Adrenal gland (tissue), 12 donors: Measurements from ENCODE around the gene MATK. TPM values are rescaled to one million over a fixed set of nuclear protein-coding genes. Genes with fewer than 3 reads are reported as not detected.

Experiments
- DNase-seq, 7 donors: peaks; one replicate each; pipeline ENCODE4 v3.0.0-alpha.2; 2019 to 2020
- H3K27ac ChIP-seq, 5 donors: fragments of 200-600 bp; sonication (generic) in 4 of 5; 1 replicate in 3 of 5; 2 replicates in 2 of 5; pipeline versions ENCODE4 v1.5.1 to v1.8.0; 2016 to 2020; ENCODE audit warnings: mild to moderate bottlenecking in 1 of 5
- H3K27me3 ChIP-seq: fragments of 200-600 bp; 2 replicates; pipeline ENCODE4 v1.8.0; 2021
- H3K36me3 ChIP-seq, 2 donors: fragments of 200-600 bp; replicated peaks in 1 of 2; 1 replicate in 1 of 2; 2 replicates in 1 of 2; pipeline versions ENCODE4 v1.5.1 to v1.8.0; 2018 to 2022
- H3K4me1 ChIP-seq, 2 donors: fragments of 200-600 bp; replicated peaks in 1 of 2; 1 replicate in 1 of 2; 2 replicates in 1 of 2; pipeline versions ENCODE4 v1.5.1 to v1.8.0; 2018 to 2021
- H3K4me3 ChIP-seq, 4 donors: fragments of 200-600 bp; sonication (generic) in 3 of 4; one replicate each; pipeline ENCODE4 v1.5.1; 2016 to 2018
- H3K9me3 ChIP-seq, 3 donors: fragments of 200-600 bp; sonication (generic) in 1 of 3; replicated peaks in 1 of 3; 1 replicate in 2 of 3; 2 replicates in 1 of 3; pipeline versions ENCODE4 v1.5.1 to v1.8.0; 2016 to 2021
- POLR2A ChIP-seq, 2 donors: fragments of 450-650 bp; IDR thresholded peaks; one replicate each; pipeline ENCODE4 v1.6.1; 2017; ENCODE audit warnings: antibody characterized with exemption in 2 of 2, mild to moderate bottlenecking in 2 of 2, moderate library complexity in 1 of 2
- WGBS, 4 donors: extraction: QIAGEN DNeasy Blood & Tissue Kit in 2 of 4; methylation state at CpG; one replicate each; pipeline versions ENCODE4 v1.1.5 to v1.1.7; 2013 to 2017; 5-methylcytosine and 5-hydroxymethylcytosine counted together
- intact Hi-C, 2 donors: fragments of 100-400 bp; cut with DNase I; formaldehyde crosslinking; loops; one replicate each; pipeline versions ENCODE4 v1.14.1 to v1.15.0; 2022 to 2023
- polyA plus RNA-seq, 3 donors: library from polyadenylated mRNA; stranded (reverse); fragments of 200-250 nt in 2 of 3; fragments of 350-450 nt in 1 of 3; fragmentation: Illumina TruSeq in 1 of 3; extraction: RNeasy Lipid Tissue Mini Kit (QIAGEN cat#74804) in 1 of 3; gene quantifications; one replicate each; pipeline ENCODE4 v1.2.3, GENCODE V29; 2013 to 2014
- total RNA-seq, 9 donors: library from RNA; depleted of rRNA in 4 of 9; stranded (reverse); fragments of >200 nt in 4 of 9; fragments of 120-200 nt in 1 of 9; fragmentation: NEBNext Ultra II Directional in 1 of 9; extraction: Animal tissue kit (Norgen Biotek cat#: 25700) in 1 of 9; gene quantifications; one replicate each; pipeline versions ENCODE4 v1.1.0 to v1.2.4, GENCODE V29; 2013 to 2023
- TF ChIP-seq, protein P1 (sequence below), 6 experiments: fragments of 450-650 bp in 4 of 6; fragments of 200-600 bp in 2 of 6; sonication (generic) in 1 of 6; IDR thresholded peaks; 1 replicate in 5 of 6; 2 replicates in 1 of 6; pipeline versions ENCODE4 v1.5.1 to v1.8.0; 2016 to 2021; ENCODE audit warnings: antibody characterized with exemption in 6 of 6, mild to moderate bottlenecking in 2 of 6, moderate library complexity in 1 of 6
- donor health status: healthy with polysubstance abuse.
- donor health status: Bipolar disorder and iron deficiency.
- donor health status: DM: yes; HTN: yes; CAD: no.
- donor health status: DM: no; HTN: no; CAD: no.
- donor health status: DM: no; HTN: no; CAD: no.
- donor health status: DM: yes; HTN: yes; CAD: no.

MATK gene
- total and polyA plus RNA-seq, 12 donors: 0.26 to 20.7 (median 1.4) TPM

DNA sequence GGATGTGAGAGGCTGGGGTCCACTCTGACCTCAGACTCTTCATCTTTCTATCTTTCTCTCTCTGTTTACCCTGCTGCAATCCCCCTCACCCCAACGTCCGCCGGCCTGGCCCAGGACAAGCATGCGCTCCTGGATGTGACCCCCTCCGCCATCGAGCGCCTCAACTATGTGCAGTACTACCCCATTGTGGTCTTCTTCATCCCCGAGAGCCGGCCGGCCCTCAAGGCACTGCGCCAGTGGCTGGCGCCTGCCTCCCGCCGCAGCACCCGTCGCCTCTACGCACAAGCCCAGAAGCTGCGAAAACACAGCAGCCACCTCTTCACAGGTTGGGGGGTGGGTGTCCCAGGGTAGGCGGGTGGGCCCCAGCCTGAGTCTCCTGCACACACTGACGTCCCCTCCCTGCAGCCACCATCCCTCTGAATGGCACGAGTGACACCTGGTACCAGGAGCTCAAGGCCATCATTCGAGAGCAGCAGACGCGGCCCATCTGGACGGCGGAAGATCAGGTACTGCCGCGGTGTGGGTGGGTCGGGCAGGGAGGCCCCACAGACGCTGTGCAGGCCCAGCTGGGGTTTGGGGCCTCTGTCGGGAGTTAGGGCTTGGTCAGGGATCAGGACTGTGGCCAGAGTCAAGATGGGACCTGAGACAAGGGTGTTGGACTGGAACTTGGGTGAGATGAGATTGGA, 39.7 kb downstream of the MATK start:
- DNase-seq: no peak
- no peak for TF ChIP-seq POLR2A (IDR thresholded peaks at IDR 0.05)
- TF ChIP-seq, protein P1, sequence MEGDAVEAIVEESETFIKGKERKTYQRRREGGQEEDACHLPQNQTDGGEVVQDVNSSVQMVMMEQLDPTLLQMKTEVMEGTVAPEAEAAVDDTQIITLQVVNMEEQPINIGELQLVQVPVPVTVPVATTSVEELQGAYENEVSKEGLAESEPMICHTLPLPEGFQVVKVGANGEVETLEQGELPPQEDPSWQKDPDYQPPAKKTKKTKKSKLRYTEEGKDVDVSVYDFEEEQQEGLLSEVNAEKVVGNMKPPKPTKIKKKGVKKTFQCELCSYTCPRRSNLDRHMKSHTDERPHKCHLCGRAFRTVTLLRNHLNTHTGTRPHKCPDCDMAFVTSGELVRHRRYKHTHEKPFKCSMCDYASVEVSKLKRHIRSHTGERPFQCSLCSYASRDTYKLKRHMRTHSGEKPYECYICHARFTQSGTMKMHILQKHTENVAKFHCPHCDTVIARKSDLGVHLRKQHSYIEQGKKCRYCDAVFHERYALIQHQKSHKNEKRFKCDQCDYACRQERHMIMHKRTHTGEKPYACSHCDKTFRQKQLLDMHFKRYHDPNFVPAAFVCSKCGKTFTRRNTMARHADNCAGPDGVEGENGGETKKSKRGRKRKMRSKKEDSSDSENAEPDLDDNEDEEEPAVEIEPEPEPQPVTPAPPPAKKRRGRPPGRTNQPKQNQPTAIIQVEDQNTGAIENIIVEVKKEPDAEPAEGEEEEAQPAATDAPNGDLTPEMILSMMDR (IDR thresholded peaks at IDR 0.05): no peak
- H3K4me3 ChIP-seq: no peak overlapping the region
- H3K27me3 ChIP-seq: no peaks in the 10 kb centered on the region
- intact Hi-C loops: no loop called here
- peaks cover 0 to 16% of the 10 kb centered on the region in 2 donors for H3K36me3 ChIP-seq
- H3K4me1 ChIP-seq: no peaks in the 10 kb centered on the region
- H3K9me3 ChIP-seq: no peaks in the 10 kb centered on the region
- 45 to 66% (median 61%) methylated on average over 19 to 31 of the region's 31 CpGs for WGBS, 4 donors
- no peak overlapping the region for H3K27ac ChIP-seq

DNA sequence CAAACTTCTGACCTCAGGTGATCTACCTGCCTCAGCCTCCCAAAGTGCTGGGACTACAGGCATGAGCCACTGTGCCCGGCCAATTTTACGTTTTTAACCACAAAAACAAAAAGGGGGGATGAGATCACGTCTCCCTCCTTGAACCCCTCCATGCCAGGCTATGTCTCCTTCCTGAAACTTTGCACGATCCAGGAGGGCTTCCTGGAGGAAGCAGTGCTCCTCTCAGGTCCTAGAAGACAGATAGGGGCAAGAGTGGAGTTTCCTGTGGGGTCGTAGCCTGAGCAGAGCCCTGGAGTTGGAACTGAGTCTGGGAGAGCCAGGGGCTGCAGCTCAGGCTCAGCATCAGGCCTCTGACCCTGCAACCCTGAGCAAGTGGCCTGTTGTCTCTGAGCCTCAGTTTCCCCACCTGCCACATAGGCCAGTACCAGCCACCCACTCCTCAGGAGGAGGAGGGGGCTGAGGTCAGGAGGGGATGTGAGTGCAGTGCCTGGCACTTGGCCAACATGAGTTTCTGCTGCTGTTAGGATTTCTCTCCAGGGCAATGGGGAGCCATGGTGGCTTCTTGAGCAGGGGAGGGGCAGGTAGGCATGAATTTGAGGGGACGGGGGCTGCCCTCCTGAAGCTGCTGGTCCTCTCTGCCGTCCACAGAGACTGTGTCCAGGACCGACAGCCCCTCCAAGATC, 40.7 kb downstream of the MATK start:
- DNase-seq: no peak
- Histone ChIP-seq H3K27ac (no peak overlapping the region), H3K36me3 (peaks cover 0 to 9% of the 10 kb centered on the region in 2 donors), H3K4me1 (no peaks in the 10 kb centered on the region), H3K9me3 (no peaks in the 10 kb centered on the region), H3K27me3 (no peaks in the 10 kb centered on the region), H3K4me3 (no peak overlapping the region)
- TF ChIP-seq, protein P1 (IDR thresholded peaks at IDR 0.05): no peak
- no peak for TF ChIP-seq POLR2A (IDR thresholded peaks at IDR 0.05)
- 58 to 71% (median 65%) methylated on average over 2 to 8 of the region's 8 CpGs for WGBS, 4 donors
- intact Hi-C loops: no loop called here

DNA sequence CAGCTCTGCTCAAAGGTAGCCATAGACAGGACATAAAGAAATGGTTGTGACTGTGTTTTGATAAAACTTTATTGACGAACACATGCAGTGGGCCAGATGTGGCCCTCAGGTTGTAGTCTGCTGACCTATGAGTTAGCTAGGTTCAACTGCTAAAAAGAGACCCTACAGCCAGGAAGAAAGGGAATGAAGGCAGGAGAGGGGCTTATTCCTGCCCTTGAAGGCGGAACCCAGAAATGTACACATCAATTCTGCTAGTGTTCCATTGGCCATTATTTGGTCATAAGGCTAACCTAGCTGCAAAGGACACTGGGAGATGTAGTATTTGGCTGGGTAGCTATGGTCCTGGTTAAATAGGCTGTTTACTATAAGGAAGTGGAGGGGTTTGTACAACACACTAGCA, 42.7 kb downstream of the MATK start:
- TF ChIP-seq, protein P1 (IDR thresholded peaks at IDR 0.05): no peak
- no peak for TF ChIP-seq POLR2A (IDR thresholded peaks at IDR 0.05)
- Histone ChIP-seq H3K27ac (no peak overlapping the region), H3K4me3 (no peak overlapping the region), H3K9me3 (no peaks in the 10 kb centered on the region), H3K27me3 (no peaks in the 10 kb centered on the region), H3K36me3 (no peaks in the 10 kb centered on the region), H3K4me1 (no peaks in the 10 kb centered on the region)
- intact Hi-C loops: no loop called here
- WGBS, 4 donors: 91 to 93% (median 91%) methylated on average over 2 of the region's 2 CpGs
- DNase-seq: no peak

- no peak for TF ChIP-seq POLR2A (IDR thresholded peaks at IDR 0.05)
- TF ChIP-seq, protein P1 (IDR thresholded peaks at IDR 0.05): no peak
- H3K27ac ChIP-seq: no peak overlapping the region
- no peak overlapping the region for H3K4me3 ChIP-seq
- no peak for DNase-seq
- intact Hi-C loops: no loop called here
- H3K9me3 ChIP-seq: no peaks in the 10 kb centered on the region
- no peaks in the 10 kb centered on the region for H3K4me1 ChIP-seq
- no peaks in the 10 kb centered on the region for H3K36me3 ChIP-seq
- WGBS, 4 donors: 80 to 95% (median 94%) methylated on average over 10 to 24 of the region's 24 CpGs
- H3K27me3 ChIP-seq: no peaks in the 10 kb centered on the region
These were observed 45.8 kb downstream of the MATK start for GRCh38 chr19:3740431-3740830.
